ENCODE results near the gene RNF157.
"Not testable (repeated sequence)": the region's sequence is repeated elsewhere in the genome, so short reads cannot be mapped to it uniquely, and the experiment has no call there.

Gene RNF157

GRCh38 chr17:76237859-76238313, 2.4 kb downstream of the RNF157 start:
- FAIRE-seq (no peak), DNase-seq (ENCODE audit: insufficient read length, low spot score) (no peak)

GRCh38 chr17:76236603-76237002, 3.7 kb downstream of the RNF157 start:
- DNase-seq (ENCODE audit: insufficient read length, low spot score): no peak
- no peak for FAIRE-seq

- FAIRE-seq: no peak
- DNase-seq (ENCODE audit: insufficient read length, low spot score): no peak
Measured at GRCh38 chr17:76235883-76236282, 4.4 kb downstream of the RNF157 start.

DNA sequence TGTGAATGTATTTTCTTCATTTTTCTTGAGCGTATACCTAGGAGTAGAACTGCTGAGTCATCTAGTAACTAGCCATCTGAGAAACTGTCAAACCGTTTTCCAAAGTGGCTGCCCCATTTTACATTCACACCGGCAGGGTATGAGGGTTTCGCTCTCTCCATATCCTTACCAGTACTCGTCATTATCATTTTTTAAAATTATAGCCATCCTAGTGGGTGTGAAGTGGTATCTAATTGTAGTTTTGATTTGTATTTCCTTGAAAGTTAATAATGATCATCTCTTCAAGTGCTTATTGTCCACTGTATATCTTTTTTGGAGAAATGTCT, 6.0 kb downstream of the RNF157 start:
- DNase-seq (ENCODE audit: insufficient read length, low spot score): no peak
- no peak for FAIRE-seq

DNA sequence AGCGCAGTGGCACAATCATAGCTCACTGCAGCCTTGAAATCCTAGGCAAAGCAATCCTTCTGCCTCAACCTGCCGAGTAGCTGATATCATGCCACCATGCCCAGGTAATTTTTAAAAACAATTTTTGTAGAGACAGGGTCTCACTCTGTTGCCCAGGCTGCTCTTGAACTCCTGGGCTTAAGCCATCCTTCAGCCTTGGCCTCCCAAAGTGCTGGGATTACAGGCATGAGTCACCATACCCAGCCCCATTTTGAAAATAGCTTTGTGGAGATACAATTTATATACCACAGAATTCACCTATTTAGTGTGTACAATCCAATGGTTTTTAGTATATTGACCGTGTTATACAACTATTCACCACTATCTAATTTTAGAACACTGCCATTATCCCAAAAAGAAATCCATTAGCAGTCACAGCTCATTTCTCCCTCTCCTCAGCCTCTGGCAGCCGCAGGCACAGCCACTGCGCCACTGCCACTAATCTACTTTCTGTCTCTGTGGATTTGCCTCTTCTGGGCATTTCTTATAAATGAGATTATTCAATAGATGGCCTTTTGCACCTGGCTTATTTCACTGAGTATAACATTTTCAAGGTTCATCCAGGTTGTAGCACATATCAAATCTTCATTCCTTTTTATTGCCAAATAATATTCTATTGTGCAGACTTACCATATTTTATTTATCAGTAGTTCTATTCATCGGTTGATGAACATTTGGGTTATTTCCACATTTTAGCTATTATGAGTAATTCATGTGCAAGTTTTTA, 6.5 kb downstream of the RNF157 start:
- DNase-seq (ENCODE audit: insufficient read length, low spot score): no peak
- no peak for FAIRE-seq

- no peak for FAIRE-seq
- no peak for DNase-seq (ENCODE audit: insufficient read length, low spot score)
Measured at GRCh38 chr17:76232342-76232741, 8.0 kb downstream of the RNF157 start.

DNA sequence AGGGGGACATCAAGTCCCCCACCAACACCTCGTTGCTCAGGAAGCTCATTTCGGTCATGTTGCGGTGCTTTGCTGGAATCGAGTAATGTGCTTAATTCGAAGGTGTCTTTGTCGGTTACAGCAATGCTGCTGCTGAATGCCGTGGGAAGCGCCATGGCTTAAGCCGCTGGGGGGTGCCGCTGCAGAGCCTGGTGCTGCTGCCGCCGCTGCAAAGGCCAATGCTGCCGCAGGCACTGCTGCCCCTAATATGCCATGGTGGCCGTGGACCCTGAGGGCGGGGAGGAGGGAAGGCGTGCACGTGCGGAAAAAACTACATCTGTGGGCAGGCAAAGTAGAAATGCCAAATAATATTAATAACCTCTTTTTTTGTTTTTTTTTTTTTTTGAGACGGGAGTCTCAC, 13.5 kb downstream of the RNF157 start:
- DNase-seq (ENCODE audit: insufficient read length, low spot score): not testable (repeated sequence)

DNA sequence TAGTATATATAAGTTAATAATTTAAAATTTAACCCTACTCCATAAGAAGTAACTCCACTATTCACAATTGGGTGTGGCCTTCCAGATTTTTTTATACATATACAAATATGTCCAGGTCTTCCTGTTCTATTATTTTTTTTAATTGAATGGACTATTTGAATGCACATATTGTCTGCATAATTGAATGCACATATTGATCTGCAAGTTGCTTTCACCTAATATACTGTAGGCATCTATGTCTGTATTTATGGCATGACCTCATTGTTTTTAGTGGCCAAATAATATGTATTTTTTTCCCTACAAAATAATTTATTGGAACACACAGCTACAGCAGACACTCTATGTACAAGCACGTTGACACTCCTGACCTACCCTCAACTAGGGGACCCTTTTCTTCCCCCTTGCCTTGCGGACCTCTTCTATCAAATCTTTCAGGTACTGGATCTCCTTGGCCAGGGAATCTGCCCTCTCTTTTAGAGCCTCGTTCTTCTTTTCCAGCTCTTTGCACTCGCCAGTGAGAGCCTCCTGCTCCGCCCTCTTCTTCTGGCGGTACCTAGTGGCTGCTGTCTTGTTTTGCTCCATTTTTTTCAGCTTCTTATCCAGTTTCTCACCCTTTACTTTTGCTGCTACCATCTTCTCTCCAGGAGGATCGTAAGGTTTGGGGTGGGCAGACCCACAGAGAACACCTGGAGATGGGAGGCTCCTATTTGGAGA, 14.8 kb downstream of the RNF157 start:
- FAIRE-seq; DNase-seq (ENCODE audit: insufficient read length, low spot score): not testable (repeated sequence)

More for the DNA sequence above, 13.5 kb downstream of the RNF157 start:
- not testable (repeated sequence) for FAIRE-seq

DNA sequence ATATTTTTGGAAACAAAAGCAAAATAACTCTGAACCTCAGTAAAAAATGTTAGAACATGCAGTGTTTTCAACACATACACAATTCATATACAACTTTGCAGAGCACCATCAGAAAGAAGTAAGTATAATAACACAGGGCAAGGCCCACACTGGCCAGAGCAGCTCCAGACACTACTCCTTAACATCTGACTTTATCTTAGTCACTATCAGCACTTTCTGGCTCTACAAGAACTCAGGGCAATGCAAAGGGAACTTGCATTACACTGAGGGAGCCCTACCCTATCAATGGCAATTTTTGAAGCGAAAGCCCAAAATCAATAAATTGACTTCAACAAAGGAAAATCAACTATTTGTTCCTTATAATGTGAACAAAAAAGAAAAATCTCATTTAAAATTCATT, 16.5 kb downstream of the RNF157 start:
- FAIRE-seq (no peak), DNase-seq (ENCODE audit: insufficient read length, low spot score) (no peak)

DNA sequence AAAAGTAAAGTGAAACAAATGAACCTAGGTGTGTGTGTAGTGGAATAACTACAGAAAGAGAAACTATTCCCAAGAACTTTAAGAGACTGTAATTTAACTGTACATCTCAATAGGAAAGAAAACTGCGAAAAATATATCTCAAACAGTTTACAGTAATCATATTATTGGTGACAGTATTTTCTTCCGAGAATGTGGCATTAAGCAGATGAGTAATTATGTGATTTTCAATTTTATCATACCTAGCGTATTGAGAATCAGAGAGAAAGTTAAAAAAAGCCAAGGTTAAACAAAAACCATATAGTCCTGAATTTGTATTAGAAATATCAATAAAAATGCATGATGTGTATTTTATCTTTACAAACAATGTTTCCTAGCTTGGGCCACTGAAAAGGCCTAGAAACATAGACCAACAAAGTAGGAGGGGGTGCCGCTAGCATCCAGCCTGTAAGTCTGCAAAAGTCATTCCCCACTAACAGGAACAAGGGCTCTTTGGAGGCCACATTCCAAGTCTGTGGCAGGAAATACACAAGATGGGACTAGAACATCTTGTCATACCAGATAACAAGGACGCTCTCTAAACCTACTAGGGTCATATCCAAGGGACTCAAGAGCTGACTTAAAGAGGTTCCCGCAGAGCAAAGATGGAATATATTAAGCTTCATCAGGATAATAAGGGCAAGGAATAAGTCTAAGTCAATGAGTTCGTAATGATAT, 20.5 kb downstream of the RNF157 start:
- FAIRE-seq (peak; percentile 26), DNase-seq (ENCODE audit: insufficient read length, low spot score) (no peak)

GRCh38 chr17:76217081-76217480, 23.2 kb downstream of the RNF157 start:
- no peak for FAIRE-seq
- DNase-seq (ENCODE audit: insufficient read length, low spot score): no peak

DNA sequence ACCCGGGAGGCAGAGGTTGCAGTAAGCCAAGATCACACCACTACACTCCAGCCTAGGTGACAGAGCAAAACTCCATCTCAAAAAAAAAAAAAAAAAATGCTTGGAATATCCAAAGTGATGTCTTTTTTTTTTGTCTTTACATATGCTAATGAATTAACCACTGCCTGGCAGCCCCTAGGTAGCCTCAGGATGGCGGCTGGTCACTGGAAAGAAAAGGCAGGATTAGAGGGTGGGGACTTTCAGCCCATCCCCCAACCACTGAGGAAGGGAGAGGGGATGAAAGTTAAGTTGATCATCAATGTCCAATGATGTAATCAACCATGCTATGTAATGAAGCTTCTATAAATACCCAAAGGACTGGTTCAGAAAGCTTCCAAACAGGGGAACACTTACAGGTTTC, 26.8 kb downstream of the RNF157 start:
- FAIRE-seq: no peak
- DNase-seq (ENCODE audit: insufficient read length, low spot score): no peak

DNA sequence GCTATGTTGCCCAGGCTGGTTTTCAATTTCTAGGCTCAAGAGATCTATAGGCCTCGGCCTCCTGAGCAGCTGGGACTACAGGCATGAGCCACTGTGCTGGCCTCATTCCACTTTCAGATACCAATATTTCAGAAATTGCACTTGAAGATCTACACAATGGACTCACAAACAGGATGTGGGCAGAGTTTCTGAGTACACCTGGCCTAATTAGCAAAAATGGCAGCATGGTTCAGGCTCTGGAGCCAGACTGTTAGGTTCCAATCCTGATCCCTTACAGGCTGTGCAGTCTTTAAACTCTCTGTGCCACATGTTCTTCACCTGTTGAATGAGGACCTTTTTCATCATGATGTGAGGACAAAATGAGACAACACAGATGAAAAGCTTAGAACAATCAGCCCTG, 32.2 kb downstream of the RNF157 start:
- DNase-seq (ENCODE audit: insufficient read length, low spot score): no peak
- no peak for FAIRE-seq

DNA sequence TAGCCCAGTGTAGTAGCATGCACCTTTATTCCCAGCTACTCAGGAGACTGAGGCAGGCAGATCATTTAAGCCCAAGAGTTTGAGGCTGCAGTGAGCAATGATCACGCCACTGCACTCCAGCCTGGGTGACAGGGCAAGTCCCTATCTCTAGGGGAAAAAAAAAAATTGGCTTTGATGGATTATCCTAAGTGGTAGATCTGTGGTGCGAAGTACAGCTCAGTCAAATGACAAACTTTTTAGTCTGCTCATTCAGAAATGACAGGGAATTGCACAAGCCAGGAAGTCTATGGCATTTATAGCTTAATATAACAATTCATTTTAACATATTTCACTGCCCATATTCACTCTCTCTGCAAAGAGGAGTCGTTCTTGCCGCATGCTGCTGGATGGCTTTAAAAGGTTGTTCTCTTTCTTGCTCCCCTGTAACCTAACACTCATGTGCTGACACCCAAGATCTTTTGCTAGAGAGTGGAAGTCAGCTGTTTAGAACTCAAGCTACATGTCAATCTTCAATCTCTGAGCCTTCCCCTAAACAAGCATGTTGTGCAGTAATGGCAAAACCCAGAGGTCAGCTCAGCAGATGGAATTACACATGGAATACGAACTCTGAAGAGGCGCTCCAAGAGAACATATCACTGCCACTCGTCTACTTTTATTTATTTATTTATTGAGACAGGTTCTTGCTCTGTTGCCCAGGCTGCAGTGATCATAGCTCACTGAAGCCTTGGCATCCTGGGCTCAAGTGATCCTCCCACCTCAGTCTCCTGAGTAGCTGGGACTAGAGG, 32.8 kb downstream of the RNF157 start:
- FAIRE-seq (no peak), DNase-seq (ENCODE audit: insufficient read length, low spot score) (no peak)

DNA sequence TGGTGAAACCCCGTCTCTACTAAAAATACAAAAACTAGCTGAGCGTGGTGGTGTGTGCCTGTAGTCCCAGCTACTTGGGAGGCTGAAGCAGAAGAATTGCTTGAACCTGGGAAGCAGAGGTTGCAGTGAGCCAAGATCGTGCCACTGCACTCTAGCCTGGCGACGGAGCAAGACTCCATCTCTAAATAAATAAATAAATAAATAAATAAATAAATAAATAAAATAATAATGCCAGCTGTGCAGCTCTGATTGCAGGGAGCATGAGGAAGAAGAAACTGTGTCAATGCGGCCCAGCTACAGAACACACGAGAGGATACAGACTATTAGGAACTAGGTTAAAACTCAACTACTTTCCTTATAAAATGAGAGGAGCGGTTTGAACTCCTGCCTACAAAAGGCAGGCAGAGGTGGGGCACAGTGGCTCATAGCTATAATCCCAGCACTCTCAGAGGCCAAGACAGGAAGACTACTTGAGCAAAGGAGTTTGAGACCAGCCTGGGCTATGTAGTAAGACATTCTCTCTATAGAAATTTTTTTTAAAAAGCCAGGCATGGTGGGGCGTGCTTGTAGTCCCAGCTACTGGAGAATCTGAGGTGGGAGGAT, 34.6 kb downstream of the RNF157 start:
- FAIRE-seq; DNase-seq (ENCODE audit: insufficient read length, low spot score): not testable (repeated sequence)

DNA sequence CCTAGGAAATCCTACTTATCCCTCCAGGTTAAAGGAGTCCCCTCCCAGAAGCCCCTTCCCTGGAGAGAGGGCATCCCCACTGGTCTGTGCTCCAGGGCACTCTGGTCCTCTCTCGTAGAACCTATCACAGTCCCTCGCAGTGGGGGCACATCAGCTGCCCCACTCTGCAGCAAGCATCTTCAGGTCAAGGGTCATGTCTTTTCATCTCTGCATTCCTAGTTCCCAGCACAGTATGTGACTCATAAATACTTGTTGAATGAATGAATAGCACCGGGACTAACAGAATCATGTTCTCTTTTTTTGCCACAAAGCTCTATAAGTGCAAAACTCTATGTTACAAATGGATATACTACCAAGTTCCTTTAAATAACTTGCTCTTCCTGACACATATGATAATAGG, 36.0 kb downstream of the RNF157 start:
- DNase-seq (ENCODE audit: insufficient read length, low spot score) (peak; percentile 84), FAIRE-seq (peak; percentile 40)

- FAIRE-seq (no peak), DNase-seq (ENCODE audit: insufficient read length, low spot score) (no peak)
Measured at GRCh38 chr17:76200354-76200753, 39.9 kb downstream of the RNF157 start.

- DNase-seq (ENCODE audit: insufficient read length, low spot score): no peak
- no peak for FAIRE-seq
Measured at GRCh38 chr17:76199469-76199868, 40.8 kb downstream of the RNF157 start.

- peak; percentile 20 for FAIRE-seq
- no peak for DNase-seq (ENCODE audit: insufficient read length, low spot score)
Measured at GRCh38 chr17:76198702-76199101, 41.6 kb downstream of the RNF157 start.

DNA sequence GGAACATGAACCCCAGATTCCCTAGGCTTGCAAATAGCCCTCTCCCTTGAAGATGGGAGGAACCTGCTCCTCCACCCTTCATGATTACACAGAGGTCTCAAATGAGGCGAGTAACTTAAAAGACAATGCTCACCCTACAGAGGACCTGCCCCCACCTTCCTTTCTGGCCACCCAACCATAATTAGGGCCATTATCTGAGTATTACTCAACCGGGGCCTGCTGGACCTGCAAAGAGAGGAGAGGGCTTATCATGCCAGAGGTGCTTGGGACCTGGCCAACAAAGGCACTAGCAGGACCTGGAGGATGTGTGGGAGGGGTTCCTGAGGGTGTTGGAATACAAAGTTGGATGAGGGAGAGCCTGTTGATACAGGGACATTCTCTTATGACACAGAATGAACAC, 42.4 kb downstream of the RNF157 start:
- DNase-seq (ENCODE audit: insufficient read length, low spot score) (no peak), FAIRE-seq (no peak)
